Keratinocyte (primary cell): ENCODE results near the gene COL21A1. TPM values are rescaled to one million over a fixed set of nuclear protein-coding genes. Genes with fewer than 3 reads are reported as not detected.

Source experiments
- DNase-seq: peaks from one replicate; pipeline ENCODE4 v3.0.0-alpha.2; 2011; ENCODE audit warnings: low read depth, missing footprints, low spot score
- FAIRE-seq: peaks from 2 replicates; lab custom pipeline; 2011; peaks lifted over from hg19 to GRCh38; lab: Jason Lieb, UNC
- H2AFZ ChIP-seq: 2 replicates; pipeline ENCODE4 v1.6.0; 2012; ENCODE audit warnings: low read length, control low read depth, inconsistent platforms; ENCODE audit not compliant: control insufficient read depth
- H3K27ac ChIP-seq: 2 replicates; pipeline ENCODE4 v1.5.1; 2011; ENCODE audit warnings: low read length; ENCODE audit not compliant: control insufficient read depth, insufficient read depth
- H3K27me3 ChIP-seq: 3 replicates; pipeline ENCODE4 v1.6.0; 2011; ENCODE audit warnings: low read length; ENCODE audit not compliant: control insufficient read depth, insufficient read depth; ENCODE audit errors: extremely low read depth
- H3K36me3 ChIP-seq, 2 experiments: 2 replicates in 1 of 2; 3 replicates in 1 of 2; pipeline ENCODE4 v1.5.1; 2011; ENCODE audit warnings: low read length in 2 of 2, mild to moderate bottlenecking in 1 of 2; ENCODE audit not compliant: control insufficient read depth in 2 of 2, insufficient read depth in 2 of 2; ENCODE audit errors: extremely low read depth in 1 of 2
- H3K4me1 ChIP-seq: 3 replicates; pipeline ENCODE4 v1.5.1; 2011; ENCODE audit warnings: low read length; ENCODE audit not compliant: control insufficient read depth, insufficient read depth; ENCODE audit errors: extremely low read depth
- H3K4me2 ChIP-seq: 3 replicates; pipeline ENCODE4 v1.6.0; 2011; ENCODE audit warnings: low read depth, low read length; ENCODE audit not compliant: control insufficient read depth, insufficient read depth; ENCODE audit errors: extremely low read depth
- H3K4me3 ChIP-seq, 3 experiments: fragments of 200-600 bp in 1 of 3; sonication (generic) in 1 of 3; 2 replicates in 2 of 3; 3 replicates in 1 of 3; pipeline ENCODE4 v1.5.1; 2011 to 2016; ENCODE audit warnings: low read length in 3 of 3, mild to moderate bottlenecking in 3 of 3, control low read depth in 2 of 3, inconsistent platforms in 1 of 3, low read depth in 1 of 3, mixed read lengths in 1 of 3, mixed run types in 1 of 3, moderate library complexity in 1 of 3; ENCODE audit not compliant: control insufficient read depth in 2 of 3, insufficient read depth in 2 of 3; ENCODE audit errors: extremely low read depth in 1 of 3
- H3K79me2 ChIP-seq: 2 replicates; pipeline ENCODE4 v1.6.0; 2012; ENCODE audit warnings: low read length; ENCODE audit not compliant: control insufficient read depth, insufficient read depth
- H3K9ac ChIP-seq: 3 replicates; pipeline ENCODE4 v1.6.0; 2011; ENCODE audit warnings: low read length; ENCODE audit not compliant: control insufficient read depth, insufficient read depth; ENCODE audit errors: extremely low read depth
- H3K9me1 ChIP-seq: 3 replicates; pipeline ENCODE4 v1.6.0; 2011; ENCODE audit warnings: low read length; ENCODE audit not compliant: control insufficient read depth, insufficient read depth; ENCODE audit errors: extremely low read depth
- H3K9me3 ChIP-seq: 2 replicates; pipeline ENCODE4 v1.5.1; 2012; ENCODE audit warnings: low read depth, low read length; ENCODE audit not compliant: control insufficient read depth
- H4K20me1 ChIP-seq: 3 replicates; pipeline ENCODE4 v1.6.0; 2011; ENCODE audit warnings: low read length; ENCODE audit not compliant: control insufficient read depth, insufficient read depth; ENCODE audit errors: extremely low read depth
- CTCF ChIP-seq, 3 experiments: IDR thresholded peaks in 1 of 3; conservative IDR thresholded peaks in 1 of 3; optimal IDR thresholded peaks in 1 of 3; 2 replicates in 2 of 3; 3 replicates in 1 of 3; pipeline versions ENCODE3 to v1.5.1; 2011; ENCODE audit warnings: low read length in 3 of 3, mild to moderate bottlenecking in 3 of 3, moderate library complexity in 2 of 3, control low read depth in 1 of 3, inconsistent platforms in 1 of 3; ENCODE audit not compliant: insufficient read depth in 2 of 3; ENCODE audit errors: extremely low read depth in 1 of 3
- EZH2 ChIP-seq: IDR thresholded peaks from one replicate; pipeline ENCODE4 v1.6.1; 2012; ENCODE audit warnings: inconsistent platforms, mild to moderate bottlenecking, low read length, moderate library complexity
- dilution Hi-C: fragments of 300-500 bp; cut with MboI; formaldehyde crosslinking; loops from one replicate; pipeline ENCODE4 v1.7.0; 2020; ENCODE audit warnings: low sequenced_read_pairs; ENCODE audit not compliant: extremely low pct_ligation_motif_present
- polyA plus RNA-seq, 5 experiments: library from polyadenylated mRNA; depleted of rRNA in 3 of 5; stranded (reverse) in 3 of 5; stranded (forward) in 1 of 5; unstranded in 1 of 5; fragments of >200 nt; gene quantifications; 1 replicate in 1 of 5; 2 replicates in 3 of 5; 3 replicates in 1 of 5; pipeline versions ENCODE4 v1.2.1 to v1.2.3, GENCODE V29; 2011 to 2012; ENCODE audit warnings: missing spikeins in 2 of 5, low read depth in 1 of 5, low replicate concordance in 1 of 5

COL21A1 gene
- polyA plus RNA-seq, 1 donor (not counting 4 experiments of a cell fraction or from before 2014, with no cell fraction given): 0.16 TPM

- H3K27me3 ChIP-seq: no peaks in the 10 kb centered on the region
- no peak overlapping the region for H2AFZ ChIP-seq
- no peak overlapping the region for H3K4me2 ChIP-seq
- no peaks in the 10 kb centered on the region for H3K9me3 ChIP-seq
- H3K79me2 ChIP-seq: no peaks in the 10 kb centered on the region
- no peak for TF ChIP-seq EZH2
- TF ChIP-seq CTCF (optimal IDR thresholded peaks at IDR 0.05 in 1 of 3, IDR thresholded peaks at IDR 0.05 in 1 of 3, conservative IDR thresholded peaks at IDR 0.05 in 1 of 3; ENCODE audit: extremely low read depth in 1 of 3, insufficient read depth in 2 of 3, low read length in 3 of 3): no peak
- H3K36me3 ChIP-seq: no peaks in the 10 kb centered on the region
- no peaks in the 10 kb centered on the region for H4K20me1 ChIP-seq
- H3K27ac ChIP-seq: no peak overlapping the region
- DNase-seq (no peak), FAIRE-seq (no peak)
- dilution Hi-C loops: no loop called here
- no peak overlapping the region for H3K9ac ChIP-seq
- no peaks in the 10 kb centered on the region for H3K9me1 ChIP-seq
- H3K4me3 ChIP-seq: no peak overlapping the region
- H3K4me1 ChIP-seq: no peaks in the 10 kb centered on the region
Observed at GRCh38 chr6:56050530-56051201, 196.7 kb downstream of the COL21A1 start.

GRCh38 chr6:56048601-56049000 lies 198.8 kb downstream of the COL21A1 start:
- Histone ChIP-seq H3K27me3 (no peaks in the 10 kb centered on the region), H3K9me1 (no peaks in the 10 kb centered on the region), H3K27ac (no peak overlapping the region), H3K36me3 (no peaks in the 10 kb centered on the region), H2AFZ (no peak overlapping the region), H3K4me1 (no peaks in the 10 kb centered on the region), H3K4me2 (no peak overlapping the region), H3K9ac (no peak overlapping the region), H3K4me3 (no peak overlapping the region), H3K79me2 (no peaks in the 10 kb centered on the region), H4K20me1 (no peaks in the 10 kb centered on the region), H3K9me3 (no peaks in the 10 kb centered on the region)
- dilution Hi-C loops: no loop called here
- TF ChIP-seq CTCF (optimal IDR thresholded peaks at IDR 0.05 in 1 of 3, IDR thresholded peaks at IDR 0.05 in 1 of 3, conservative IDR thresholded peaks at IDR 0.05 in 1 of 3; ENCODE audit: extremely low read depth in 1 of 3, insufficient read depth in 2 of 3, low read length in 3 of 3): no peak
- FAIRE-seq: no peak
- no peak for DNase-seq
